ENCODE data around the gene HEATR5A.

DNA sequence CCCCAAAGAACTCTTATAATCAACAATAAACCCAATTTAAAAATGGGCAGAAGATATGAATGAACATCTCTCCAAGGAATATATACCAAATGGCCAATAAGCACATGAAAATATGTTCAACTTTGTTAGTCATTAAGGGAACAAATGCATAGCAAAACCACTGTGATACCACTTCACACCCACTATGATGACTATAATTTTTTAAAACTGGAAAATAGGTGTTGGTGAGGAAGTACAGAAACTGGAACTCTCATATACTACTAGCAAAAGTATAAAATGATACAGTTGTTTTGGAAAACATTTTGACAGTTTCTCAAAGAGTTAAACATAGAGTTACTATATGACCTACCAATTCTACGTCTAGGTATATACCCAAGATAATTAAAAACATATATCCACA lies 9.4 kb upstream of the HEATR5A start:
- TF ChIP-seq, protein P1, sequence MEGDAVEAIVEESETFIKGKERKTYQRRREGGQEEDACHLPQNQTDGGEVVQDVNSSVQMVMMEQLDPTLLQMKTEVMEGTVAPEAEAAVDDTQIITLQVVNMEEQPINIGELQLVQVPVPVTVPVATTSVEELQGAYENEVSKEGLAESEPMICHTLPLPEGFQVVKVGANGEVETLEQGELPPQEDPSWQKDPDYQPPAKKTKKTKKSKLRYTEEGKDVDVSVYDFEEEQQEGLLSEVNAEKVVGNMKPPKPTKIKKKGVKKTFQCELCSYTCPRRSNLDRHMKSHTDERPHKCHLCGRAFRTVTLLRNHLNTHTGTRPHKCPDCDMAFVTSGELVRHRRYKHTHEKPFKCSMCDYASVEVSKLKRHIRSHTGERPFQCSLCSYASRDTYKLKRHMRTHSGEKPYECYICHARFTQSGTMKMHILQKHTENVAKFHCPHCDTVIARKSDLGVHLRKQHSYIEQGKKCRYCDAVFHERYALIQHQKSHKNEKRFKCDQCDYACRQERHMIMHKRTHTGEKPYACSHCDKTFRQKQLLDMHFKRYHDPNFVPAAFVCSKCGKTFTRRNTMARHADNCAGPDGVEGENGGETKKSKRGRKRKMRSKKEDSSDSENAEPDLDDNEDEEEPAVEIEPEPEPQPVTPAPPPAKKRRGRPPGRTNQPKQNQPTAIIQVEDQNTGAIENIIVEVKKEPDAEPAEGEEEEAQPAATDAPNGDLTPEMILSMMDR (IDR thresholded peaks at IDR 0.05) = no peak
- no peak for TF ChIP-seq POLR2A (IDR thresholded peaks at IDR 0.05)

All from Peyer's patch (tissue), 4 donors.